Stimulated activated CD4-positive, alpha-beta T cell treated with anti-CD3 and anti-CD28 coated beads, Interleukin-1b, Interleukin-23, amount 100 ng/mL, for 4 hours (primary cell): ENCODE data around the gene EPHB3.
"Not testable (repeated sequence)": the region's sequence is repeated elsewhere in the genome, so short reads cannot be mapped to it uniquely, and the experiment has no call there.

Experiments used
- DNase-seq, 2 donors: peaks; one replicate each; pipeline ENCODE4 v3.0.0-alpha.2; 2020; ENCODE audit warnings: low read depth in 2 of 2

EPHB3 gene

DNA sequence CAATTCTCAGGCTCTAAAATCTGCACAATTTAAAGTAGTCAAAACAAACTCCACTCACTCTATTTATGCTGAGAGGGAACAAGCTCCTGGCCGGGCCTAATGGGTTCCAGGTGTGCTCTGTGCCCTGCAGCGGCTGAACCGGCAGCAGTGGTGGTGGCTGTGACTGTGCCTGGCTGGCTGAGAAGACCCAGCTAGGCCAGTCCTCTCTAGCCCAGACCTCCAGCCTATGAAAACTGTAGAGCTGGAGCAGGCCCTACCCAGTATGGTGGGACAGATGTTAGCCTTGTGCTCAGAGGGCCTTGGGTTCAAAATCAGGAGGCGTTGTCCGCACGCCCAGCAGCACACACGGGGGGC lies 37.0 kb downstream of the EPHB3 start:
- no peak for DNase-seq

DNA sequence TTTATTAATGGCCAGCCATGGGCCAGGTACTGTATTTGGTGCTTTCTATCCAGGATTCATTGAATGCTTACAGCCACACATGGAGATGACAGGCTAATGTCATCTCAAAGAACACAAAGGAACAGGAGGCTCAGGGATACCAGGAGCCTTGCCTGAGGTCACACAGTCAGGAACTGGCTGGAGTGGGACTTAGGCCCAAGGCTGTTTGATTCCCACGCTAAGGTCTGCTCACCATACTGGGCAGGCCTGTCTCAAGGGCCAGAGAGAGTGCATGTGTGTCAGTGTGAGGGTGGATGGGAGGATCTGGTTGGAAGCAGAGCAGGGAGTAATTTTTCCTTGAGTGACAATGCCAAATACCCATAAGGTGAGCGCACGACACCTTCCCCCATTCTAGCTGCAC lies 37.6 kb downstream of the EPHB3 start:
- DNase-seq, result no peak

DNA sequence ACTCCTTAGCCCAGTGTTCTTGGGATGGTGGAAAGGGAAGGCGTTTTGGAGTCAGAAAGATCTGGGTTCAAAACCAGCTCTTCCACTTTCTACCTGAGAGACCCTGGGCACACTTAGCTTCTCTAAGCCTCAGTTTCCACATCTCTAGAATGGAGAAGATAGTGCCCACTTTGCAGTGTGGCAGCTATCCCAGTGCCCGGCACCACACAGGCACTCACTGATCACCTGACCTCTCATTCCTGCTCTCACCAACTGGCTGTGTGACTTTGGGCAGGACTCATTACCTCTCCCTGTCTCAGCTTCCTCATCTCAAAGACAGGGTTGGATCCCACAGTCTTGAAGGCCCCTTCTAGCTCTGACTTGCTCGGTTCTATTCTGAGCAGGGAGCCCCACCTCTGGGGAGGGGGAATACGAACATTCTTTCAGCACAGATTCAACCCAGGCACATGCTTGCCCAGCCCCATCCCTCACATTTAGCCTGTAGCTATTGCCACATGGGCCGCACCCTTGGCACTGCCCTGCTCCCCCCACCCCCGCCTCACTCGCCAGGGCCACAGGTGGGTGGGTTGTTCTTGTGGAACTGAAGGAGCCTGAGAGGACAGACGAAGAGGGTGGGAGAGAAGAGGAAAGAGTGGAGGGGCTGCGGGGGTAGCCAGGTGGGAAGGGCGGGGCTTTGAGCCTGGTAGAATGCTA lies 39.2 kb downstream of the EPHB3 start:
- no peak for DNase-seq

DNA sequence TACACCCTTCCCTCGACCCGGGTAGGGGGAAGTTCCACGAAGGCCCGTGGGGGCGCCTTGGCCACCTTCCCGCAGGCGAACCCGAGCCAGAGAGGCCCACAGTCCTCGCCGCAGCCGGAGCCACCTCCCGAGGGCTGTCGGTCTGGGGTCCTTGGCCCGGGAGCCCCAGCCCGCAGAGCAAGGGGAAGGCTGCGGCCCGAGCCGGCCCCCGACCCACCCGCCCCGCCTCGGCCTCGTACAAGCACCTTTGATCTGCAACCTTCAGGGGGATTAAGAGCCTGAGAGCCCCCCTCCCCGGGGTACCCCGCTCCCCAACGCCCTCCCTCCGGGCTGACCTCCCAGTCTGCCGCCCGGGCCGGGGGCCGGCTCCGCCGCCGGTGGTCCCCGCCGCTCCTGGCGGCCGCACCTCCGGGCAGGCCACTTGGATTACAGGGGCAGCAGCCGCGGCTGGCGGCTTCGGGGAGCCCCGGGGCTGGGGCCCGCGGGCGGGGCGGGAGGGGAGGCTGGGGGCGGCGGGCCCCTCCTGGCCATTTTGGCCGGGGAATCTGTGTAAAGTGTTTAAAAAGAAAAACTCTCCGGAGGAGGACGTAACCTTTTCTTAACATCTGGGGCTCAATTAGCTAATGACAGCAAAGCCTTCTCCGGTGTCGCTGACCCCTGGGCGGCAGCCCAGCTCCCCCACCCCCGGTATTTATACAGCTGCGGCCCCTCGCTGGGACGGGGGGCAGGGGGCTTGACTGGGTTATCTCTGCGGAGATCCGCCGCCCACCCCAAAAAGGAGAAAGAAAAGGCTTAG lies 40.2 kb downstream of the EPHB3 start:
- DNase-seq, result no peak

DNA sequence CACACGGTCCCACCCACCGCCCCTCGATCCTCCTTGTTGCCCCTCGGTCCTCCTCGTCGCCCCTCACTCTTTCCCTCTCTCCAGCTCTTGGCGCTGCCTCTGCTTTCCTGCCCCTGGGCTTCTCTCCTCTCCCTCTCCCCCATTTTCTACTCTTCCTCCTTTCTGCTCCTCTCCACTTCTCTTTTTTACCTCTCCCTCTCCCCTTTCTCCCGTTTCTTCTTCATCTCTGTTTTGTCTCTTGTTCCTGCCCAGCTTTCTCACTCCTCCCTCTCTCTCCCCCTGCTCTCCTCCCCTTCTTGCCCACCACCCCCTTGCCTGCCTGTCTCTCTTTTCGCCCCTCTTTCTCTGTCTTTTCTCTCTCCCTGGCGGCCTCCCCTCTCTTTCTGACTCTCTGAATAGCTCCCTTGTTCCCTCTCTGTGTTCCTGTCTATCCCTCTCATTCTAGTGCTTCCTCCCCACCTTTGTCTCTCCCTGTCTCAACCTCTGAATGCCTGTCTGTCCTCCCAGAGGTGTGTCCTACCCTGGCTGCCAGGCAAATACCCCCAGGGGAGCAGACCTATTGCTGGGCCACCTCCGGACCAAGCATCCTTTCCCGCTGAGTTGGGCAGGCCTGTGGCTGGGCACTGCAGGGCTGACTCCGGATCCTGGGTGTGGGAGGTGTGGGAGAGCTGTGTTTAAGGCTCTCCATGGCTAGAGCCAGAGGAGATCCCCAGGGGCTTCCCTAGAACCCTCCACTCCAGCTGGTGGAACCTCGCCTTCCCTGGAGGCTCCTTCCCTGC lies 41.0 kb downstream of the EPHB3 start:
- DNase-seq, result no peak

DNA sequence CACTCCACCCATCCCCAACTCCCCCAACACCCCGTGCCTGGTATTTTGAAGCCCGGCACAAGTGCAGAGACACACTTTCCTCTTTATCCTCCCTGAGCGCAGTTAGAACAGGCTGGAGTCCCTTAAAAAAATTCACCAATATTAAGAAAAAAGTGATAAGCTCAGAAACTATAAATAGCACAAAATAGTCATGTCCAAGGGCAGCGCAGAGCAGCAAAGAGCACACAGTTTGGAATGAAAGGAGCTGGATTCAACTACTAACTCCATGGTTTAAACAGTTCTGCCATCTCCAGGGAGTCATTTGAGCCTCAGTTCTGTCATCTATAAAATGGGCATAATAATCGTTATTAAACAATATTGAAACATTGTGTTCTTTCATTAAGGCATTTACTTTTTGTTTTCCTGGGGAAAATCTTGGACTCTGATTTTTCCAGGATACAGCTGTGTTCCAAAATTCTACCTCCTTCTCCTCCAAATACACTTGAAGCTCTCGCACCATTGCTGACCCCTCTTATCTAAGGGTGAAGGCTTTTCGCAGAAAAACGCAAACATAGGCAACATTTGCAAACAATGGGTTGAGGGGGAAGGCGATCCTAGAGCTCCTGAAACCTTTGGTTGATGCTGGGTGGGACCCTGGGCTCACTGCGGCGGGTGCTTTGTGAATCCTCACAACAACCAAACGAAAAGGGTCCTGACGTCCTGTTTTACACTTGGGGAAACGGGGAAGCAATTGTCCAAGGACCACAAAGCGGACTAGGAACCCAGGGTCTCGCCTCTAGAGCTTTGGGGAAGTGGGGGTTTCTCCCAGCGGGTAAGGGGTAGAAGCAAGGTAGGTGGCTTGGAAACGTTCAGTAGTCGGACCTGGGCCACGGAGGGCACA lies 41.8 kb downstream of the EPHB3 start:
- no peak for DNase-seq

DNA sequence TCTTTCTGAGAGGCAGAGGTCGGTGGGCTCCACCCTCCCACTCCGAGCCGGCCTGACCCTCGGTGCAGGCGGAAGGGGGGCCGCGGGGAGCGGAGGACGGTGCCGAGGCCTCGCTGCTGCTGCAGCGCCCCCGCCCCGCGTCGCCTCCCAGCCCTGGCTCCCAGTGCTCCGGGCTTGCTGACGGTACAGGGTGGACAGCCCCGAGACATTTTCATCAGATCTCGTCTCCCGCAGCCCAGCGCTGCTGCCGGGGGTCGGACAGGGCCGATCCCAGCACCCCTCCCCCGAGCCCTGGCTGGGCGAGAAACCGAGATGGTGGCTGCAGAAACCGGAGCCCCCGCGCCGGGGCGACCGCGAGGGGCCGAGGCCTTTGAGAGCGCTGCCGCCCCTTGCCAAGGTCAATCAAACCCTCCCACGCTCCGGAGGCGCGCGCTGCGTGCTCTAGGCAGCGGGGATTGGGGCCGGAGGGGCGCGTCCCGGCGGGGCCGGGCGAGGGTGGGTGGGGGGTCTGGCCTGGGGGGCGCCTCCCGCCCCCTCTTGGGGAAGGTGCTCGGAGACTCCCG lies 42.5 kb downstream of the EPHB3 start:
- no peak for DNase-seq

DNA sequence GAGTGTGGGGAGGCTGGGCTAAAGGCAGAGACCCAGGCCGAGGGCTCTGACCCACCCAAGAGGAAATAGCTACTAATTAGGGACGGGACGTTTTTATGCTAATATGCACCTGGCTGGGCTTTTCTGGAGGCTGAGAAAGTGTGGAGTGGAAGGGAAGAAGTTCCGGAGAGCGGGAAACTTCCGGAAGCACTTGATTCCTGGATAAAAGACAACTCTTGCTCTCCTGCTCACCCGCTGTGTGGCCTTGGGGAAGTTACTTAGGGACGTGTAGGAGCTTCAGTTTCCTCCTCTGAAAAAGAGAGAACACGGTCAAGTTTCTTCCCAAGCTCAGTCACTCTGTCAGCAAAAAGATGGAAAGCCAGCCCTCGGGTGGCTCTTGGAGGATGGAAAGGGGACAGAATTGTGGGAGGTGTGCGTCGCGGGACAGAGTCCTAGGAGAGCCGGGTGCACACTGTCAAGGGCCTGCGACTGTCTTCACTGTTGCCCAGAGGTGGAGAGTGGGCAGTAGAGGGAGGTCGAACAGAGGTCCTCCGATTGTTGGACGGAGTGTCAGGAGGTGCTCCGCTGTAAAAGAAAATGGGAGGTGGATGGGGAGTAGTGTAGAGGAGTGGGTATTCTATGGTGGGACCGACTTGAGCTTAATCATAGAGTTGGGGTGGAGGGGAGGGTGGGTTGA lies 43.2 kb downstream of the EPHB3 start:
- no peak for DNase-seq

DNA sequence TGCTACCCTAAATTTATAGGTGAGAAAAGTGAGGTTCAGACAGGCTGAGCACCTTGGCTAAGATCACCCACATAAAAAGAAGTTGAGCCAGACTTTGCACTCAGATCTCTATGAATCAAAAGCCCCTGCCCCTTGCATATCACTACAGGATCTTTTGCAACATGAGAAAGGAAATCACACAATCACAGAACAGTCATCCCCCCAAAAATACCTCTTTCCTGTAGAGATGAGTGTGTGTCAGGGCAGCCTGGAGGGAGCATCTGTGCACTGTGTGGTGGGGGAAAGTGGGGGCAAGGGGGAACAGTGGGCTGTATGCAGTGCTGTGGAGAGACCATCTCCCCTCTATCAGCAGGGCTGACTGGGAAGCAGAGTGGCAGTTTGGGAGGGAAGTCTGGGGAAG lies 46.6 kb downstream of the EPHB3 start:
- no peak for DNase-seq

DNA sequence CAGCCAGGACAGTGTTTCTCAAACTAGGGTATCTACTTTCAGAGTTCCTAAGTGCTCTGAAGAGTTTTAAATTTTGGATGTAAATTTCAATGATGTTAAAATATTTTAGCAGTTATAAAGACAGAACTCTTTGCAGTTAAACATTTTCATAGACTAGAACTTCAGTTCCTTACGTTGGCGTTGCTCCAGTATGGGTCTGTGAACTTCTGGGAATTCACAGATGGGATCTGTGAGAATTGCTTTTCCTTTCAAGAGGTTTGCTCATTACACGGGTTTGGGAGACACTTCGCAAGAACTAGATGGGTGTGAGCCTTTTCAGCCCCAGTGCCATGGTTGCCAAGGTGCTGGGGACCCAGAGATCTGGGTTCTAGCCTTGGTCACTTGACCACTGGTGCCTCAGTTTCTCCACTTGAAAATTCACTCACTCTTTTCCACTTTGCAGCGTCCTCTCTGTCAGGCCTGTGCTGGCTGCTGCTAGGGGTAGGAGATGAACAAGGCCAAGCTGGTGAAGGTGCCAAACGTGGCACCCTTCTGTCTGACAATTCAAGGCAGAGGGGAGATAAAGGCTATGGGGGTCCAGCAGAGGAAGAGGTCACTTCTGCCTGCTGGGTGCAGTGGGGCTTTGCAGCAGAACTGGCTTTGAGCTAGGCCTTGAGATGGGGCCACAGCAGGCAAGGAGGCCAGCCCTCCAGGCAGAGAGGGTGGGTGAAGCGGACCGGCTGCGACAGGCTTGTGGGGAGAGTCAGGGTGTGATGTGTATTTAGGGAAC lies 48.1 kb downstream of the EPHB3 start:
- DNase-seq, result no peak

DNA sequence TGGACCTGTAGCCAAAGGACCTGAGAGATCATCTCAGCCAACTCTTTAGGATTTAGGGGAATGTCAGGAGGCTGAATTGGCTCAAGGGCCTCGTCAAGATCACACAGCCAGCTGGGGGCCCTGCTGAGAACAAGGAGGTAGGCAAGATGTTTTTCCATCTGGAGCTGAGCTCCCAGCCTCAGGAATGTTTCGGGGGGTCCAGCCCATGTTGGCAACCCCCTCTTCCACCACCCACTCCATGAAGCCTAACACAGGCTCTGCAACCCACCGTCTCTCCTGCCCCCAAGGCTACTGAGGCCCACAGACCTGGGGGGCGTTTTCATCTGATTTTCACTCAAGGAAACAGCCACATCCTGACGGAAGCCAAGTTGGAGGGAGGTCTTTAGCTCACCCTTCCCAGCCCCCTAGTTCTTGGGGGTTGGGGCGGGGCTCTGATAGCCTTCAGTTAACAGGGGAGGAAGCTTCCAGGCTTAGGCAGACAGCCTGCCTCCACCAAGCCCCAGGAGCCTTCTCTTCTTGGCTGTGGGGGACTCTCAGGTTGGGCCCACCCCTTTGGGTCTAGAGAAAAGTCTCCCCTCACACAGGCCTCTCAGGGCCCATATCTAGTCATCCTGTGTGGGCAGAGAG lies 48.8 kb downstream of the EPHB3 start:
- DNase-seq, result no peak

DNA sequence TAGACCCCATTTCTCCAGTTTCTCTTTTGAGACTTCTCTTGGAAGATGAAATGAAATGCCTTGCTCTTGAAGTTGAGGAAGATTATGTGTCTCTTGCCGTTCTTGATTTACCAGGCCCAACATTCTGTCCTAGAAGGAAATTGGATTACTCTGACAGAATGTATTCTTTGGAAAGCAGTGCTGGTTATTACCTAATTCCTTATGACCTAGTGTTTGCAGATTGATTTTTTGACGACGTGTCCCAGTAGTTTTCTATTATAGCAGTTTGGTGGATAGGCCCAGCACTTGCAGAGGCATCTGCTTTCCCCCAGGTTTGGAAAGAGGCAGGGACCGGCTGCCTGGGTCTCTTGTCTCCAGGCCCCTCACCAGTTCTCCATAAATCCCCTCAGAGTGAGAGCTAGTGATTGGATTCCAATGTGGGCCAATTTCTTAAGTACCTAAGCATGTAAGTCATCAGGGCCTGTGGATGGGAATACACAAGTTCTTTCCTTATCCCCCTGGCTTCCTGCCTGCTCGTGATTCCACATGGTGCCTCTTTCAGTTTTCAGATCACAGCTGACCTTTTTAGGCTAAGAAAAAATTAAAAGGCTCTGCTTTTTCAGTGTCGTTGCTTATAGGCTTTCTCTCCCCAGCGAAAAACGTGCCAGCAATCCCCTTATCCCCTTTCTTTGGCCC lies 50.2 kb downstream of the EPHB3 start:
- DNase-seq, result no peak

DNA sequence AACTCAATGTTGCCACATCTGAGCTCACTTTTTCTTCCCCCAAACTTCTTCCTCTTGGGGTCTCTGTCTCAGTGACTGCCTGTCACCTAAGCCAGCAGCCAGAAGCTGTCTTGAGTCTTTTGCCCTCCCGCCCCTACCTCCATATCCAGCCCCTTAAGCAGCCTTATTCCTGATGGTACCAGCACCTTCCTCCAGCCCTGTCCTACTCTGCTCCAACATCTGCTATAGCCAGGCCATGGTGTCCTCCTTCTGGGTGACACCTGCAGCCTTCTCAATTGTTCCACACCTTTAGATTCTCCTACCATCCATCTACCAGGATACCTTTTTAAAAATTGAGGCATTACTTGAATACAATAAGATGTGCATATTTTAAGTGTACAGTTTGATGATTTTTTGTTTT lies 53.8 kb downstream of the EPHB3 start:
- no peak for DNase-seq

DNA sequence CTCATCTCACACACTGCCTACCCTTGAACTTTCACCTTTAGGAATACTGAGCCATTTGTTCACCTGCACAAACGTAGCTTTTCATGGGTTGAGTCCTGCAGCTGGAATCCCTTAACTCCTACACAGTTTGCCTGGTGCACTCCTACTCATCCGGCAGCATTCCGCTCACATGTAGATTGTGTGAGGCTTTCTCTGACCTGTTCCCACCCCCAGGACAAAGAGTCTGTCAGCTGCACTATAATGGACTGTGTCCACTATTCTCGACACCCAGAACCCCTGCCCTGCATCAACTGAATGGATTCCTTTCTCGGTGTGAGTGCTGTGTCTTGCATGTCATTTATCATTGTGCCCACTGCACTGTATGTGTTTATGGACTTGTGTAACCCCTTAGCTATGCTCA lies 54.9 kb downstream of the EPHB3 start:
- DNase-seq, result no peak

DNA sequence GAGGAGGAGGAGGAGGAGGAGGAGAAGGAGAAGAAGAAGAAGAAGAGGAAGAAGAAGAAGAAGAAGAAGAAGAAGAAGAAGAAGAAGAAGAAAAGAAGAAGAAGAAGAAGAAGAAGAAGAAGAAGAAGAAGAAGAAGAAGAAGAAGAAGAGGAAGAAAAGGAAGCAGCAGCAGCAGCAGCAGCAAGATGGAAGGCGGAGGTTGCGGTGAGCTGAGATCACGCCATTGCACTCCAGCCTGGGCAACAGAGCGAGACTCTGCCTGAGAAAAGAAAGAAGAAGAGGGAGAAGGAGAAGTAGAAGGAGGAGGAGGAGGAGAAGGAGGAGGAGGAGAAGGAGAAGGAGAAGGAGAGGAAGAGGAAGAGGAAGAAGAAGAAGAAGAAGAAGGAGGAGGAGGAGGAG lies 55.7 kb downstream of the EPHB3 start:
- not testable (repeated sequence) for DNase-seq

DNA sequence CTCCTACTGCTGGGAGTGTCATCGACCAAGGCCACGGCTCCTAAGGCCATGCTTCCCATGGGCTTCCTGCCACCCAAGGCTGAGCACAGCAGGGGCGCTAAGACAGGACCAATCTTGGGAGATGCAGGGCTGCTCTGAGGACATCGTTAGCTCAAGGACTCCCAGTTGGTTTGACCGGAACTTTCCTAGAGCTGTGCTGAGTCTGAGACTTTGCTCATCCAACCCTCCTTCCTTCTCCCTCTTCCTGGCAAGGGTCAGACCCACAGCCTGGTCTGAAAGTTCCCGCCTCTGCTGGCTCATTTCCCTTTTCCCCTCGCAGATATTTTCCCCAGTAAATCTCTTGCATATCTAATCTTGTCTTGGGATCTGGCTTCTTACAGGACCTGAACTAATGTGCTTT lies 57.2 kb downstream of the EPHB3 start:
- DNase-seq, result no peak

DNA sequence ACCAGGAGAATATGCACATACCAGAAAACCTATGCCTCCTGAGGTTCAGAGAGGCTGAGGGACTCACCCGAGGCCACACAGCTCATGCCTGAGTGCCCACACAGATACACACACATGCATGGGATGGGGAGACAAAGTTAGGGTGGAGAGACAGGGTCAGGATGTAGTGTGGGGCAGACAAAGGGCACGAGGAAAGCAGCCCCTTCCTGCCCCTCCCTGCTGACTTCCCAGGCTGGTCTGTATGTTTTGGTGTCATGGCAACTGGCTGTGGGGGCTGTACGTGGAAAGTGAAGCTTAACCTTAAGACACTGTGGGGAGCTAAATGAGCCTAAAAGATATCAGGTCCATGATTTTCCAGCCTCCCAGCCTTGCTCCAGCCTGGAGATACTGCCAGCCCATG lies 57.8 kb downstream of the EPHB3 start:
- DNase-seq, result no peak

DNA sequence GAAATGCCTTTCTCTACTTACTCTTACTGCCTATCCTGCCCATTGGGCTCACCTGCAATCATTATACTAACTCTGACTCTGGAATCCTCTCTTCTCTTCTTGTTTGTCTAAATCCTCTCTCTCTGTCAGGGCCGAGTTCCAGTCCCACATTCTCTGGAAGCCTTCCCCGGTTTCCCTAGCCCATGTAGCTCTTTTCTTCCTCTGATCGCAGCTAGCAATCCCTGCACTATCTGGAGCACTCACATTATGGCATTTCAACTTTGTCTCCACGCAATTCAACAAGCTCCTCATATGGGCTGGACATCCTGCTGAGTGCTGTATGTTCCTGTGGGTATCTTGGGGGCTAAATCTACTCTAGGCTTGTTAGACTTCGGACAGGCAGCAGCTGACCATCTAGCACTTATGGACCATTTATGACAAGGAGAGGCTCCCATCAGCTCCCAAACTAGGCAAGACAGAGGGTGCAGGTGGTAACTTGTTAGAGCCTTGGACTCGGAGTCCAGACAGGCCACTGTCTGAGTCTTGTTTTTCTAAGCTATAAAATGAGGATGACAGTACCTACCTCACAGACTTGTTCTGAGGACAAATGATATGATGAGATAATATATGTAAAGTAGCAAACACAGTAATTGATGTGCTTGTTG lies 58.3 kb downstream of the EPHB3 start:
- no peak for DNase-seq
